ENCODE results near the gene PVRIG. TPM values are rescaled to one million over a fixed set of nuclear protein-coding genes. Genes with fewer than 3 reads are reported as not detected.
A peak's percentile ranks its signal among the peaks of the same experiment; 100 is the strongest.
"Not testable (repeated sequence)": the region's sequence is repeated elsewhere in the genome, so short reads cannot be mapped to it uniquely, and the experiment has no call there.

The PVRIG gene
- total and polyA plus RNA-seq, 9 of the 15 experiments (the other 6 are each of a cell fraction or from before 2014, with no cell fraction given) = 0.16 to 0.64 TPM; not detected in 7

DNA sequence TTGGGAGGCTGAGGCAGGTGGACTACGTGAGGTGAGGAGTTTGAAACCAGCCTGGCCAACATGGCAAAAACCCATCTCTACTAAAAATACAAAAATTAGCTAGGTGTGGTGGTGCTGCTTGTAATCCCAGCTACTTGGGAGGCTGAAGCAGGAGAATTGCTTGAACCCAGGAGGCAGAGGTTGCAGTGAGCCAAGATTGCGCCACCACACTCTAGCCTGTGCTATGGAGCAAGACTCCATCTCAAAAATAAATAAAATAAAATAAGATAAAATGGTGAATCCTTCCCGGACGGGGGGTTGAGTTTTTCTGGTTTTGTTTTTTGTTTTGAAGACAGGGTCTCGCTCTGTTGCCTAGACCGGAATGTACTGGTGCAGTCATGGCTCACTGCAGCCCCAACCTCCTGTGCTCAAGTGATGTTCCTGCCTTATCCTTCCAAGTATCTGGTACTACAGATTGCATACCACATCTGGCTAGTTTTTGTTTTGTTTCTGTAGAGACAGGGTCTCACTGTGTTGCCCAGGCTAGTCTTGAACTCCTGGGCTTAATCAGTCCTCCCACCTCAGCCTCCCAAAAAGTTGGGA is 27.4 kb upstream of the PVRIG start:
- WGBS (ENCODE audit: insufficient coverage, low coverage, missing lambda C conversion rate) = 64% methylated on average over 6 of the region's 6 CpGs

DNA sequence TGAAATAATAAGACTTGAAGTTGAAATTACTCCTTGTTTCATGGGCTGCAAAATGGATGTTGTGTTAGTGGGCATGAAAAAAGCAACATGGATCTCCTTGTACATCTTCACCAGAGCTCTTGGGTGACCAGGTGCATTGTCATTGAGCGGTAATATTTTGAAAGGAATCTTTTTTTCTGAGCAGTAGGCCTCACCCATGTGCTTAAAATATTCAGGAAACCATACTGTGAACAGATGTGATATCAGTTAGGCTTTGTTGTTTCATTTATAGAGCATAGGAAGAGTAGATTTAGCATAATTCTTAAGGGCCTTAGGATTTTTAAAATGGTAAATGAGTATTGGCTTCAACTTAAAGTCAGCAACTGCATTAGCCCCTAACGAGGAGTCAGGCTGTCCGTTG is 26.8 kb upstream of the PVRIG start:
- Histone ChIP-seq H3K9ac (ENCODE audit: insufficient read depth in 1 of 2, low read depth in 2 of 2, low read length in 2 of 2) (no peak overlapping the region), H3K79me2 (ENCODE audit: control insufficient read depth, insufficient read depth, low read length) (no peaks in the 10 kb centered on the region), H2AFZ (ENCODE audit: low read depth, low read length) (peak overlapping the region; percentile 29; the same call in 1 of the 2 replicates), H3K27ac (ENCODE audit: extremely low read depth, low read depth, low read length) (no peak overlapping the region), H4K20me1 (replicated peaks; ENCODE audit: control insufficient read depth, insufficient read depth, low read length) (no peaks in the 10 kb centered on the region), H3K4me2 (ENCODE audit: insufficient read depth, low read length) (no peak overlapping the region), H3K9me1 (ENCODE audit: control insufficient read depth, insufficient read depth, low read length) (no peaks in the 10 kb centered on the region), H3K4me1 (replicated peaks in 1 of 2; ENCODE audit: control insufficient read depth in 2 of 2, insufficient read depth in 2 of 2, low read length in 2 of 2) (peaks cover 0 to 11% of the 10 kb centered on the region in 2 experiments; a peak in 3 of 5 replicates), H3K4me3 (no peak overlapping the region), H3K27me3 (ENCODE audit: control insufficient read depth in 2 of 2, insufficient read depth in 2 of 2, low read length in 2 of 2) (no peaks in the 10 kb centered on the region), H3K36me3 (ENCODE audit: control insufficient read depth, insufficient read depth, low read length) (no peaks in the 10 kb centered on the region), H3K9me3 (replicated peaks; ENCODE audit: control insufficient read depth, insufficient read depth, low read depth, low read length) (no peaks in the 10 kb centered on the region)
- WGBS (ENCODE audit: insufficient coverage, low coverage, missing lambda C conversion rate) = 68% methylated on average over 3 of the region's 3 CpGs
- DNase-seq (ENCODE audit: extremely low read depth in 1 of 4, low spot score in 3 of 4) (no peak), ATAC-seq (no peak), FAIRE-seq (no peak)
- CTCF ChIA-PET (ENCODE audit: low intra/inter-chr PET ratio) = no interaction called here
- no TSS peak for BruUV-seq (replicated peaks)
- intact Hi-C loops (cut with micrococcal nuclease) = no loop called here
- POLR2A ChIA-PET = interaction anchor here (0.6 to 0.9 kb wide), 2 partner anchors 11 to 252 kb away, joined by 3 read pairs; no protein-coding TSS in a partner anchor
- in situ Hi-C loops (cut with MboI) = no loop called here
- TF ChIP-seq, protein P1, sequence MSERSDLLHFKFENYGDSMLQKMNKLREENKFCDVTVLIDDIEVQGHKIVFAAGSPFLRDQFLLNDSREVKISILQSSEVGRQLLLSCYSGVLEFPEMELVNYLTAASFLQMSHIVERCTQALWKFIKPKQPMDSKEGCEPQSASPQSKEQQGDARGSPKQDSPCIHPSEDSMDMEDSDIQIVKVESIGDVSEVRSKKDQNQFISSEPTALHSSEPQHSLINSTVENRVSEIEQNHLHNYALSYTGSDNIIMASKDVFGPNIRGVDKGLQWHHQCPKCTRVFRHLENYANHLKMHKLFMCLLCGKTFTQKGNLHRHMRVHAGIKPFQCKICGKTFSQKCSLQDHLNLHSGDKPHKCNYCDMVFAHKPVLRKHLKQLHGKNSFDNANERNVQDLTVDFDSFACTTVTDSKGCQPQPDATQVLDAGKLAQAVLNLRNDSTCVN (CRISPR knock-in tag; IDR thresholded peaks at IDR 0.05) = no peak
- no peak for TF ChIP-seq NONO (IDR thresholded peaks at IDR 0.05; ENCODE audit: low read depth in 2 of 2, low read length in 1 of 2)

More for the DNA sequence above, 27.4 kb upstream of the PVRIG start:
- H3K9me1 ChIP-seq (ENCODE audit: control insufficient read depth, insufficient read depth, low read length); intact Hi-C loops (cut with micrococcal nuclease); FAIRE-seq; H4K20me1 ChIP-seq (replicated peaks; ENCODE audit: control insufficient read depth, insufficient read depth, low read length); H2AFZ ChIP-seq (ENCODE audit: low read depth, low read length); in situ Hi-C loops (cut with MboI); H3K4me2 ChIP-seq (ENCODE audit: insufficient read depth, low read length); H3K27me3 ChIP-seq (ENCODE audit: control insufficient read depth in 2 of 2, insufficient read depth in 2 of 2, low read length in 2 of 2); H3K27ac ChIP-seq (ENCODE audit: extremely low read depth, low read depth, low read length); H3K79me2 ChIP-seq (ENCODE audit: control insufficient read depth, insufficient read depth, low read length); H3K4me3 ChIP-seq; H3K9me3 ChIP-seq (replicated peaks; ENCODE audit: control insufficient read depth, insufficient read depth, low read depth, low read length); BruUV-seq (replicated peaks); H3K36me3 ChIP-seq (ENCODE audit: control insufficient read depth, insufficient read depth, low read length); H3K9ac ChIP-seq (ENCODE audit: insufficient read depth in 1 of 2, low read depth in 2 of 2, low read length in 2 of 2); DNase-seq (ENCODE audit: extremely low read depth in 1 of 4, low spot score in 3 of 4); ATAC-seq; CTCF ChIA-PET (ENCODE audit: low intra/inter-chr PET ratio); TF ChIP-seq CEBPG (CRISPR knock-in tag; IDR thresholded peaks at IDR 0.05): not testable (repeated sequence)
- POLR2A ChIA-PET = interaction anchor here (0.9 kb wide), 1 partner anchor 11 kb away, joined by 3 read pairs; no protein-coding TSS in a partner anchor
- H3K4me1 ChIP-seq (replicated peaks in 1 of 2; ENCODE audit: control insufficient read depth in 2 of 2, insufficient read depth in 2 of 2, low read length in 2 of 2) = peaks cover 0 to 11% of the 10 kb centered on the region in 2 experiments; a peak in 3 of 5 replicates
- 0 out of 4 replicates have a peak, but pooled peaks of 1 of the 2 experiments have one; percentile 19 for TF ChIP-seq CEBPG (tag; conservative IDR thresholded peaks at IDR 0.05 in 1 of 2, IDR thresholded peaks at IDR 0.05 in 1 of 2)
- peak; percentile 72 for TF ChIP-seq CEBPB (tag; IDR thresholded peaks at IDR 0.05)

Data from K562 (cell line).